H9 (cell line): ENCODE measurements around the gene ZNF267. TPM values are rescaled to one million over a fixed set of nuclear protein-coding genes. Genes with fewer than 3 reads are reported as not detected.

Experiments
- DNase-seq: peaks from one replicate; pipeline ENCODE4 v3.0.0-alpha.2; 2017
- H2AFZ ChIP-seq: one replicate; pipeline ENCODE4 v1.6.1; 2013; ENCODE audit warnings: mild to moderate bottlenecking, low read length, control low read depth, moderate library complexity
- H2AK5ac ChIP-seq: 2 replicates; pipeline ENCODE4 v1.6.1; 2013; ENCODE audit warnings: low read length, control low read depth, mixed read lengths; ENCODE audit not compliant: insufficient read length
- H2BK120ac ChIP-seq: one replicate; pipeline ENCODE4 v1.6.1; 2013; ENCODE audit warnings: low read depth, mild to moderate bottlenecking, low read length, control low read depth, inconsistent platforms; ENCODE audit not compliant: poor library complexity, severe bottlenecking
- H2BK12ac ChIP-seq: 2 replicates; pipeline ENCODE4 v1.6.1; 2013; ENCODE audit warnings: low read length, control low read depth, mixed read lengths, low read depth; ENCODE audit not compliant: insufficient read length
- H2BK15ac ChIP-seq: 2 replicates; pipeline ENCODE4 v1.6.1; 2013; ENCODE audit warnings: low read depth, low read length, control low read depth
- H2BK20ac ChIP-seq: one replicate; pipeline ENCODE4 v1.6.1; 2013; ENCODE audit warnings: low read depth, mild to moderate bottlenecking, low read length, control low read depth, inconsistent platforms; ENCODE audit not compliant: poor library complexity, severe bottlenecking
- H2BK5ac ChIP-seq: 2 replicates; pipeline ENCODE4 v1.6.1; 2013; ENCODE audit warnings: low read length, control low read depth, mixed read lengths; ENCODE audit not compliant: insufficient read length
- H3K14ac ChIP-seq: 2 replicates; pipeline ENCODE4 v1.6.1; 2013; ENCODE audit warnings: low read length, control low read depth; ENCODE audit not compliant: insufficient read depth
- H3K18ac ChIP-seq: 2 replicates; pipeline ENCODE4 v1.6.1; 2013; ENCODE audit warnings: low read depth, mild to moderate bottlenecking, mixed read lengths, low read length, control low read depth; ENCODE audit not compliant: insufficient read length
- H3K23ac ChIP-seq: 2 replicates; pipeline ENCODE4 v1.6.1; 2013; ENCODE audit warnings: low read length, control low read depth, mixed read lengths, low read depth; ENCODE audit not compliant: insufficient read length
- H3K23me2 ChIP-seq: 2 replicates; pipeline ENCODE4 v1.6.1; 2013; ENCODE audit warnings: low read depth, mild to moderate bottlenecking, mixed read lengths, low read length, control low read depth; ENCODE audit not compliant: insufficient read length, poor library complexity, severe bottlenecking
- H3K27ac ChIP-seq: 2 replicates; pipeline ENCODE4 v1.5.1; 2013; ENCODE audit warnings: low read length, control low read depth, mixed read lengths, low read depth; ENCODE audit not compliant: insufficient read length
- H3K27me3 ChIP-seq: 2 replicates; pipeline ENCODE4 v1.6.1; 2013; ENCODE audit warnings: low read length, control low read depth, inconsistent platforms; ENCODE audit not compliant: insufficient read depth
- H3K4ac ChIP-seq: 2 replicates; pipeline ENCODE4 v1.6.1; 2013; ENCODE audit warnings: low read depth, mild to moderate bottlenecking, control low read depth, inconsistent platforms, low read length, moderate library complexity
- H3K4me1 ChIP-seq: 2 replicates; pipeline ENCODE4 v1.6.1; 2013; ENCODE audit warnings: low read length, control low read depth, inconsistent platforms; ENCODE audit not compliant: insufficient read depth
- H3K4me2 ChIP-seq: 2 replicates; pipeline ENCODE4 v1.6.1; 2013; ENCODE audit warnings: low read length, control low read depth, mixed read lengths; ENCODE audit not compliant: insufficient read length, insufficient read depth
- H3K56ac ChIP-seq: 2 replicates; pipeline ENCODE4 v1.6.1; 2013; ENCODE audit warnings: low read depth, mild to moderate bottlenecking, mixed read lengths, low read length, control low read depth; ENCODE audit not compliant: insufficient read length
- H3K79me1 ChIP-seq: 2 replicates; pipeline ENCODE4 v1.6.1; 2013; ENCODE audit warnings: low read depth, mild to moderate bottlenecking, moderate library complexity, low read length, control low read depth, inconsistent platforms; ENCODE audit not compliant: insufficient read depth, poor library complexity, severe bottlenecking
- H3K79me2 ChIP-seq: 2 replicates; pipeline ENCODE4 v1.6.1; 2013; ENCODE audit warnings: low read length, control low read depth, inconsistent platforms; ENCODE audit not compliant: insufficient read depth
- H3K9ac ChIP-seq: 2 replicates; pipeline ENCODE4 v1.6.1; 2013; ENCODE audit warnings: low read length, control low read depth, mixed read lengths; ENCODE audit not compliant: insufficient read length; ENCODE audit errors: extremely low read depth
- H3K9me3 ChIP-seq: one replicate; pipeline ENCODE4 v1.6.1; 2013; ENCODE audit warnings: low read depth, low read length, inconsistent platforms; ENCODE audit not compliant: control insufficient read depth
- H3T11ph ChIP-seq: one replicate; pipeline ENCODE4 v1.6.1; 2013; ENCODE audit warnings: mild to moderate bottlenecking, low read length, control low read depth, inconsistent platforms
- H4K20me1 ChIP-seq: one replicate; pipeline ENCODE4 v1.6.1; 2013; ENCODE audit not compliant: control insufficient read depth, insufficient read length, insufficient read depth
- H4K5ac ChIP-seq: 2 replicates; pipeline ENCODE4 v1.6.1; 2013; ENCODE audit warnings: low read depth, mild to moderate bottlenecking, mixed read lengths, low read length, control low read depth; ENCODE audit not compliant: insufficient read length
- H4K8ac ChIP-seq: replicated peaks from 2 replicates; pipeline ENCODE4 v1.6.1; 2013; ENCODE audit warnings: low read length, control low read depth, mixed read lengths, low read depth; ENCODE audit not compliant: insufficient read length
- H4K91ac ChIP-seq: 2 replicates; pipeline ENCODE4 v1.6.1; 2013; ENCODE audit warnings: low read depth, mild to moderate bottlenecking, moderate library complexity, mixed read lengths, low read length, control low read depth; ENCODE audit not compliant: insufficient read length
- H3K27ac Mint-ChIP-seq, 3 experiments: 2 replicates in 2 of 3; 3 replicates in 1 of 3; pipeline ENCODE4 v1.8.0; 2020 to 2021; ENCODE audit warnings: mixed read lengths in 3 of 3, mild to moderate bottlenecking in 1 of 3, moderate library complexity in 1 of 3
- H3K27me3 Mint-ChIP-seq: 2 replicates; pipeline ENCODE4 v1.8.0; 2021; ENCODE audit warnings: low read depth, mild to moderate bottlenecking, moderate library complexity, mixed read lengths
- H3K36me3 Mint-ChIP-seq, 3 experiments: 2 replicates in 2 of 3; 3 replicates in 1 of 3; pipeline ENCODE4 v1.8.0; 2020 to 2021; ENCODE audit warnings: low read depth in 3 of 3, mixed read lengths in 3 of 3; ENCODE audit not compliant: insufficient read depth in 1 of 3
- H3K4me1 Mint-ChIP-seq, 2 experiments: 2 replicates each; pipeline ENCODE4 v1.8.0; 2020; ENCODE audit warnings: mixed read lengths in 2 of 2
- H3K4me3 Mint-ChIP-seq, 2 experiments: 2 replicates in 1 of 2; 3 replicates in 1 of 2; pipeline ENCODE4 v1.8.0; 2020 to 2021; ENCODE audit warnings: mild to moderate bottlenecking in 2 of 2, mixed read lengths in 2 of 2, moderate library complexity in 1 of 2
- H3K9me3 Mint-ChIP-seq, 2 experiments: 2 replicates in 1 of 2; 3 replicates in 1 of 2; pipeline ENCODE4 v1.8.0; 2020; ENCODE audit warnings: mild to moderate bottlenecking in 2 of 2, mixed read lengths in 2 of 2, moderate library complexity in 1 of 2
- WGBS: extraction: QIAGEN DNeasy Blood & Tissue Kit; methylation state at CpG from one replicate; pipeline ENCODE4 v1.1.7; 2013; ENCODE audit warnings: missing lambda C conversion rate, low lambda C conversion rate, mixed read lengths; ENCODE audit not compliant: insufficient read length; ENCODE audit errors: extremely low coverage; 5-methylcytosine and 5-hydroxymethylcytosine counted together
- total RNA-seq: library from RNA; stranded (reverse); gene quantifications from 2 replicates; pipeline ENCODE4 v1.2.1, GENCODE V29; 2021
- TF ChIP-seq, protein P1 (sequence below): fragments of 200-600 bp; sonication (generic); conservative IDR thresholded peaks from 3 replicates; pipeline ENCODE4 v1.8.0; 2021; ENCODE audit warnings: antibody characterized with exemption, mild to moderate bottlenecking

Gene ZNF267
- total RNA-seq, 1 experiment from 2014 or later, result 36.1 TPM

DNA sequence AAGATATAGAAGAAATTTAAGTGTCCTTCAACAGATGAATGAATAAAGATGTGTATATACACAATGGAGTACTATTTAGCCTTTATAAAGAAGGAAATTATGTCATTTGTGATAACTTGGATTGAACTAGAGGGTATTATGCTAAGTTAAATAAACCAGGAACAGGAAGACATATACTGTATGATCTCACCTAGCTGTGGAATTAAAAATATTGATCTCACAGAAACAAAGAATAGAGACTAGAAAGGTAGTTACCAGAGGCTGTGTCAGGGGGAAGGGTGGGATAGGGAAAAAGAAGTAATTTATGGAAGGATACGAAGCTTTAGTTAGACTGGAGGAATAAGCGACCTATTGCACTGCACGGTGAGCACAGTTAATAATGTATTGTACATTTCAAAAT lies 5.4 kb upstream of the ZNF267 start:
- H2AFZ ChIP-seq, result no peak overlapping the region
- H3K27ac Mint-ChIP-seq, result no peak overlapping the region

More for the DNA sequence above, 5.4 kb upstream of the ZNF267 start:
- Histone ChIP-seq H3K4me1 (peaks cover 3% of the 10 kb centered on the region; the same call in 1 of the 2 replicates), H2BK12ac (no peak overlapping the region), H2AK5ac (no peak overlapping the region), H2BK5ac (no peak overlapping the region), H4K91ac (no peak overlapping the region), H3K23ac (no peak overlapping the region), H4K8ac (no peak overlapping the region), H3K27ac (no peak overlapping the region), H3K18ac (no peak overlapping the region), H3K4ac (no peak overlapping the region), H3K23me2 (no peaks in the 10 kb centered on the region), H3K79me1 (no peaks in the 10 kb centered on the region), H3T11ph (no peak overlapping the region), H3K4me2 (no peak overlapping the region), H2BK15ac (no peak overlapping the region), H4K5ac (no peak overlapping the region), H3K56ac (no peak overlapping the region), H3K79me2 (no peaks in the 10 kb centered on the region), H3K14ac (no peak overlapping the region), H3K9ac (no peak overlapping the region), H2BK120ac (no peak overlapping the region), H3K9me3 (no peaks in the 10 kb centered on the region), H2BK20ac (no peak overlapping the region), H4K20me1 (no peaks in the 10 kb centered on the region), H3K27me3 (no peaks in the 10 kb centered on the region)
- no peak for DNase-seq
- WGBS, result no CpG with 5 or more reads among the region's 3 CpGs
- H3K27me3 Mint-ChIP-seq, result peaks cover 15% of the 10 kb centered on the region
- peaks cover 3% of the 10 kb centered on the region in 2 experiments; a peak in 2 of 4 replicates for H3K4me1 Mint-ChIP-seq
- H3K4me3 Mint-ChIP-seq, result no peak overlapping the region
- H3K9me3 Mint-ChIP-seq, result peaks cover 33 to 38% of the 10 kb centered on the region in 2 experiments
- TF ChIP-seq, protein P1, sequence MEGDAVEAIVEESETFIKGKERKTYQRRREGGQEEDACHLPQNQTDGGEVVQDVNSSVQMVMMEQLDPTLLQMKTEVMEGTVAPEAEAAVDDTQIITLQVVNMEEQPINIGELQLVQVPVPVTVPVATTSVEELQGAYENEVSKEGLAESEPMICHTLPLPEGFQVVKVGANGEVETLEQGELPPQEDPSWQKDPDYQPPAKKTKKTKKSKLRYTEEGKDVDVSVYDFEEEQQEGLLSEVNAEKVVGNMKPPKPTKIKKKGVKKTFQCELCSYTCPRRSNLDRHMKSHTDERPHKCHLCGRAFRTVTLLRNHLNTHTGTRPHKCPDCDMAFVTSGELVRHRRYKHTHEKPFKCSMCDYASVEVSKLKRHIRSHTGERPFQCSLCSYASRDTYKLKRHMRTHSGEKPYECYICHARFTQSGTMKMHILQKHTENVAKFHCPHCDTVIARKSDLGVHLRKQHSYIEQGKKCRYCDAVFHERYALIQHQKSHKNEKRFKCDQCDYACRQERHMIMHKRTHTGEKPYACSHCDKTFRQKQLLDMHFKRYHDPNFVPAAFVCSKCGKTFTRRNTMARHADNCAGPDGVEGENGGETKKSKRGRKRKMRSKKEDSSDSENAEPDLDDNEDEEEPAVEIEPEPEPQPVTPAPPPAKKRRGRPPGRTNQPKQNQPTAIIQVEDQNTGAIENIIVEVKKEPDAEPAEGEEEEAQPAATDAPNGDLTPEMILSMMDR, result no peak
- H3K36me3 Mint-ChIP-seq, result no peaks in the 10 kb centered on the region; a peak in 1 of 7 replicates
